LHCN-M2 (cell line): ENCODE data around the gene MXI1. TPM values are rescaled to one million over a fixed set of nuclear protein-coding genes. Genes with fewer than 3 reads are reported as not detected.
"Not testable (repeated sequence)": the region's sequence is repeated elsewhere in the genome, so short reads cannot be mapped to it uniquely, and the experiment has no call there.

ENCODE experiments used
- DNase-seq: peaks from one replicate; pipeline ENCODE4 v3.0.0-alpha.2; 2012; ENCODE audit warnings: low read depth
- total RNA-seq: library from RNA; depleted of rRNA; stranded (reverse); fragments of >200 nt; gene quantifications from 2 replicates; pipeline ENCODE4 v1.2.3, GENCODE V29; 2014

The MXI1 gene
- total RNA-seq, 1 experiment from 2014 or later = 10.6 TPM

DNA sequence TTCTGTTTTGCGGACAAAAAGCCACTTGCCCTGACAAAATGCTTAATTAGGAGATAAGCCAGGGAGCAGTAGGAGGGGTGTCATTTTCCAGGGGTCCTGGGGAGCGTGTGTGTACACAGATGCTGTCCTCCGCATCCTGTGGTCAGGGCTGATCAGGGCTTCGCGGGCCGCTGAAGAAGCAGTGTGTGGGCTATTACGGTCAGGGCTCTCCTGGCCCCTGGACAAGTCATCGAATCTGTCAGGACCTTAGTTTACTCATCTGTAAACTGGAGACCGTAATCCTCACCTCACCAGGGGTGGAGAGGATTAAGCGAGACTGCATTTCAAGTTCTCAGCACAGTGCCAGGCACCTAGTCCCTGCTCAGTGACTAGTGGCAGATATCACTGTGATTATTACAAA is 26.0 kb upstream of the MXI1 start:
- DNase-seq = no peak

DNA sequence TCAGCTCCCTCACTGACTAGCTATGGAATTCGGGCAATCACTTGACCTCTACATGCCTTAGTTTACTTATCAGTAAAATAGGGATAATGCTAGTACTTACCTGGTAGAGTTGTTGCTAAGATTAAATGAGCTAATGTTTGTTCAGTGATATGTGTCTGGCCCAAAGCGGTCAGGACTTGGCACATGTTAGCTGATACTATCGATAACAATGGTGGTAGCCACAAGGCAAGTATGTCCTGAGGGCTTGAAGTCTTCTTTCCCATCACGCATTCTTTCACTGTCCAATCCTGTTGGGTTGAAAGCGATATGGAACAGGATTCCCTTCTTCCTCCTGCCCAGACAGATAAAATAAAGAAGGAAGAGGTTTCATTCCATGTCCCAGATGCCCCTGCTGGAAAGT is 25.5 kb upstream of the MXI1 start:
- no peak for DNase-seq

DNA sequence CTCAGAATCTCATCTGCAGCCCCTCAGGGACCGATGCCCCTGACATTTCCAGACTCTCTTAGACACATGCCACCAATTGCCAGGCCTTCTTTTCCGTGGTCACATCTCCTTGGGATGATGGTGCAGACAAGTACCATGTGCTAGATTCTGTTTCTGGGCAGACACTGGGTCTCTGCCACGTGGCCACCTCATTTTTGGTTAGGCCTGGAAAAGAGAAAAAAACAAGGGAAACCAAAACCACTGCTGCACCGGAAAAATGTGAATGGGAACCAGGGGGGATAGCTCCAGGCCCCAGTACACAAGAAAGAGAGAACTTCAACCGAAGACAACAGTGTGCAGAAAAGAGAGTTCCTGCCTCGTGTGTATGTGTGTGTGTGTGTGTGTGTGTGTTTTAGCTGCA is 23.0 kb upstream of the MXI1 start:
- DNase-seq = no peak

DNA sequence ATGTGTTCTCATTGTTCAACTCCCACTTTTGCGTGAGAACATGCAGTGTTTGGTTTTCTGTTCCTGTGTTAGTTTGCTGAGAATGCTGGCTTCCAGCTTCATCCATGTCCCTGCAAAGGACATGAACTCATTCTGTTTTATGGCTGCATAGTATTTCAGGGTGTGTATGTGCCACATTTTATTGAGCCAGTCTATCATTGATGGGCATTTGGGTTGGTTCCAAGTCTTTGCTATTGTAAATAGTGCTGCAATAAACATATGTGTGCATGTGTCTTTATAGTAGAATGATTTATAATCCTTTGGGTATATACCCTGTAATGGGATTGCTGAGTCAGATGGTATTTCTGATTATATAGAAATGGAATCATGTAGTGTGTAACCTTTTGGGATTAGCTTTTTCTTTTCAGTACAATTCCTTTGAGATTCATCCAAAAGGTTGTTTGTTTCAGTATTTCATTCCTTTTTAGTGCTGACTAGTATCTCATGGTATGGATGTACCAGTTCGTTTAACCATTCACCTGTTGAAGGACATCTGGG is 21.7 kb upstream of the MXI1 start:
- not testable (repeated sequence) for DNase-seq

DNA sequence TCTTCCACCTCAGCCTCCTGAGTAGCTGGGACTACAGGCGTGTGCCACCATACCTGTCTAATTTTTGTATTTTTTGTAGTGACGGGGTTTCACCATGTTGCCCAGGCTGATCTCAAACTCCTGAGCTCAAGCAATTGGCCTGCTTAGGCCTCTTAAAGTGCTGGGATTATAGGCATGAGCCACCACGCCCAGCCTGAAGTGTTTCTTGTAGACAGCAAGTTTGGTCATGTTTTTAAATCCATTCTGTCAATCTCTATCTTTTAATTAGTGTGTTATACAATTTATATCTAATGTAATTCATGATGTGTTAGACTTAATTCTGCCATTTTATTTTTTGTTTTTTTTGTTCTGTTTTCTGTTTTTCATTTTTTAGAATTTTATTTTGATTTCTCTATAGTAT is 17.2 kb upstream of the MXI1 start:
- no peak for DNase-seq

DNA sequence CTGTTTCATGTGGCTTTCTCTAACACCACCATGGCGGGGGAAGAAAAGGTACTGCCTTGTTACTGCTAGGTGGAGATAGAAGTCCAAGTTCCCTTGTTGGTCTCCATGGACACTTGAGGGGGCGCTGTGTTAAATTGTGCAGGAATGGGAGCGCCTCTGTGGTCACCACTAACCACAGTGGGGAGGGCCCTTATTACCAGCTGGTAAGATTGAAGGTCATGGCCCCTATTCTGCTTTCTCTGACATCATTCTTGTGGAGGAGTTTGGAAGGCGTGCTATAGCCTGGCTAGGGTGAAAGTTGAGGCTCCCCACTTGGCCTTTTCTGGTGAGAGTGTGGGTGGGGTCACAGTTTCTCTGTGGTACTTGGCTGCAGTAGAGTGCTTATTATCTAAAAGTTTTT is 14.9 kb upstream of the MXI1 start:
- peak; percentile 34 for DNase-seq

DNA sequence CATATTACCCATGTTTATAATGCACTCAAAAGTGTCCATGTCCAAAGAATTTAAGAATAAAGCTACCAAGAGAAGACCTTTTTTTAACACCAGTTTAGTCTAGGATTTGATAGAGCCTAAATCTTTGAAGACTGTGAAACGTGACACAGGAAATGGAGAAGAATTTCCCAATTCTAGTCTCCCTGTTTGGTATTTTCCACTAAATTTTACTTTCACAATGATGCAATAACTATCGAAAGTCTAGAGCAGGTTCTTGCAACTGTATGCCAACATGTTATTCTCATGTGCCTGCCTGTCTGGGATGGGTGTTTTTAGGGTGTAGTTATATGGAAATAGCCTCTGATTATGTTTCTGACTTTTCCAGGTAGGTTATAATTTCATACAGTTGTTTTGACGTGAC is 6.9 kb upstream of the MXI1 start:
- DNase-seq = no peak

DNA sequence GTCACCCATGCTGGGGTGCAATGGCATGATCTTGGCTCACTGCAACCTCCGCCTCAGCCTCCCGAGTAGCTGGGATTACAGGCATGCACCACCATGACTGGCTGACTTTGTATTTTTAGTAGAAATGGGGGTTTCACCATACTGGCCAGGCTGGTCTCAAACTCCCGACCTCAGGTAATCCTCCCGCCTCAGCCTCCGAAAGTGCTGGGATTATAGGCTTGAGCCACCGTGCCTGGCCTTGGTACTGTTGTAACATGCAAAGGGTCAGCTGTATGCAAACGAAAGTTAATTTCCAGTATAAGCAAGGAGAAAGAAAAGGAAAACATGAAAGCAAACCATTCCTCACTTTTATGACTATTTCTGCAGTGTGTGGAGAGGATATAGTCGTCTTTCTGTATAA is 6.4 kb upstream of the MXI1 start:
- DNase-seq = not testable (repeated sequence)

DNA sequence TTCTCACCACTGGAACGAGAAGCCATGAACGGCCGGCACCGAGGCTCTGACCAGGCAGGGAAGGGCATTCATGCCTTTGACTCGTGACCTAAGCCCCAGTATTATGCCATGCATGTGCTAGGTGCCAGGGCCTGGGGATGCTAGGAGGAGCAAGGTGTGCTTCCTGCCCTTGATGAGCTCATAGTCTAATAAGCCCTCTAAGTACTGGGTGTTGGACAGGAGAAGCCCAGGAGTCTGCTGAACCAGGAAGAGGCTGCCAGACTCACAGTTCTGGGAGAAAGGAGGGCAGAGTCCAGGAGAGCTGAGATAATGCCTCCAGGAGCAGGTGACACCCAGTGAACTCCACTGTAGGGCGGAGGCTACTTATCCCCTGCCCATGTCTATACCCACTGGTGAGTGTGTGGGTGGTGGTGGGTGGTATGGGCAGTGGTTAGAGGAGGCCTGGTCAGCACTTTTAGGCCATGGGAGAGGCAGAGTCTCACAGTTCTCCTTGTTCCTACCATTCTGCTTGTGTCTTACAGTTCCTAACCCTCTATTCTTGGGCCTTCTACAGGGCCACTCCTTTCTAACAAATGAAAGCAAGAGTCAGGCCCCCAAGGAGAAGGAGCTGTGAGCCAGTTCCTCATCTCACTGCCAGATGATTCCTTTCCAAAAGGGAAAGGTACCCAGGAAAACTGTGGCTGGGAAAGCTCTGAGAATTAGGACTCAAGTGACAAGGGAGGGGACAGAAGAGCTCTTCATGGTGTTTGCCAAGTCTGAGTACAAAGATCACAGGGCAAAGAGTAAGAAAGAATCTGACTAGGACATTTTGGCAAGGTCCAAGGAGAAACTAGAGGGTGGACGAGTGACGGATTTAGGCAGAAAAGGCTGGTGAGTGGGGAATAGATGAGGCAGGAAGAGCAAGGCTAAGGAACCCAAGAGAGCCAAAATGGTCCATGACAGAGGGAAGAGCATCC is 3.6 kb upstream of the MXI1 start:
- DNase-seq = no peak

DNA sequence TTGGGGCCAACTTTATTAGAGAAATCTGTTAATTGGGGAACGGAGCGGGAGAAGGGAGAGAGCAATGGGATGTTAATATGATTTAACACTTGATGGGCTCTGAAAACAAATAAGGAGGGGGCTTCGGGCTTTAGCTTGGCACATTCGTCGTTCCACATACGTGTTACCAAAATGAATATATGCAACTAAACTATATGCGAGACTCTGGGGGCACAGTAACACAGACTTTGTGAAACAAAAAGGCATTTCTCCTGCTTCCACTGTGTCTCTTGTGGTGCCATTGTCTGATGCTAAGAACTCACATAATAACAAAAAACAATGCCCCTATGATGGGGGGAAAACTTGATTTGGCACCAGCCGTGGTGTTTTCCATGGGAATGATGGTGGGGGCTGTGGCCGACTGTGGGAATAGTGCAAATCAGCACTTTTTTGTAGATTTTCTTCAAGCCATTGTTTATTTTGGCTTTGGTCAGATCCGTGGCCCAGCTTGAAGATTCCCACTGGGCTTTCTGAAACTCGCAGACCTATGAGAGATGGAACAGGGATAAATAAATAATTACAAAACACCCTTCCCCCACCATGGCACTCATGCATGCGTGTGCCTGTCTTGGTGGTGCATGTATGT is 2.2 kb upstream of the MXI1 start:
- DNase-seq = no peak

DNA sequence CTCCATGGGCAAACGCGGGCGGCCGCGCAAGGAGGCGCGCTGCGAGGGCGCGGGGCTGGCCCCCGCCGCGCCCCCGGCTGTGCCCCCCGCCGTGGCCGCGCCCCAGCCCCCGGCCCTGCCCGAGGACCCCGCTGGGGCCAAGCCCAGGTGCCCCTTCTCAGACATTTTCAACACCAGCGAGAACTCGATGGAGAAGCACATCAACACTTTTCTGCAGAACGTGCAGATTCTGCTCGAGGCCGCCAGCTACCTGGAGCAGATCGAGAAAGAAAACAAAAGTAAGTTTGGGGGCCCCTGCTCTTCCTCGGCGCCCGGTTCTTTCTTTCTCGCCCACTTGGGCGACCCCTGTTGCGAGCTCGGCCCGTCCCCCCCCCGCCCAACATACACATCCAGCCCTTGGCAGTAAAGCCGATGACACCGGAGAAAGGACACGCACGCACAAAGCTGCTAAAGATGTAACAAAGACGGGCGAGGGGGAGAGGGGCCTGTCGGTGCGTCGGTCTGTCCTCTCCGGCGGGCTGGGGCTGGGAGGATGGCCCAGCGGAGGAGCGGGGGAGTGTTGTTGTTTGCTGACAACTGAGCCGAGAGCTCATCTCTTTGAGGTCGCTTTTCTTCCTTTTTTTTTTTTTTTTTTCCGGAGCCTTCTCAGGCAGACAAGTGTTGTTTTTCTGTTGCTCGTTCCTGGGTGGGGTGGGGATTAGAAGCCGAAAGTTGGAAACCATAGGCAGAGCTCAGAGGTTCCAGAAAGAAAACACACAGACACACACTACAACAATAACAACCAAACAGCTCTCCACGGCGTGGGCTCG is 604 bp downstream of the MXI1 start:
- no peak for DNase-seq

DNA sequence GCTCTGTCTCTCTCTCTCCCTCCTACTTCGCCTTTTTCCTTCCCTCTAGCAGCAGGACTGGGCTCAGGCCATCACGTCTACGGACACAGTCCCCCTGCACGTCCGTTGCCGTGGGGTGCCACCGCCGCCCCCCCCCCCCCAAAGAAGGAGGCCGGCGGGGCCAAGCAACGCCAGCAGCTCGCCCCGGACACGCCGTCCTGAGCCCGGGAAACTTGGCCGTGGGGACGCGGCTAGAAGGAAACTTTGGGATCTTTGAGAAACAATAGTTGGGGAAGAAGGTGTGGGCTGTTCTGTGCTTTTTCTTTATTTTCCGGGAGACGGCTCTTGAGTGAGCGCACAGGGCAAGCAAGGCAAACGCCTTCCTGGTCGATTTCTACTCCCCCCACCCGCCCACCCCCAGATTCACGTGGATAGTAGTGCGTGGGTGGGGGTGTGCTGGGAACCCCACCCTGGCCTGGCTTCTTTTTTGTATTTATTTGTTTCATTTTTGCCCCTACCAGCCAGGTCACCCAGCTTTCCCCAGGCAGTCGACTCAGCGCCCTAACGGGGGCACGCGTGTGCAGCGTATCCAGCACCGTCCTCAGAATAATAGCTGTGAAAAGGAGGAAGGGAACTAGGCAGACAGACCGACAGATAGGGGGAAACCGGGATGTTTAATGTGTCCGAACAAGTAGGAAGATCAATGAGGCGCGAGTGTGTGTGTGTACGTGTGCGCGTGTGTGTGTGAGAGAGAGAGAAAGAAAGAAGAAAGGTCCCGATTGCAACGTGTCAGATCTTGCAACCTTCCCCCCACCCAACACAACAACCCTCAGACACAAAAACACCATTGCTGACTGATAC is 1.4 kb downstream of the MXI1 start:
- peak; percentile 49 for DNase-seq

DNA sequence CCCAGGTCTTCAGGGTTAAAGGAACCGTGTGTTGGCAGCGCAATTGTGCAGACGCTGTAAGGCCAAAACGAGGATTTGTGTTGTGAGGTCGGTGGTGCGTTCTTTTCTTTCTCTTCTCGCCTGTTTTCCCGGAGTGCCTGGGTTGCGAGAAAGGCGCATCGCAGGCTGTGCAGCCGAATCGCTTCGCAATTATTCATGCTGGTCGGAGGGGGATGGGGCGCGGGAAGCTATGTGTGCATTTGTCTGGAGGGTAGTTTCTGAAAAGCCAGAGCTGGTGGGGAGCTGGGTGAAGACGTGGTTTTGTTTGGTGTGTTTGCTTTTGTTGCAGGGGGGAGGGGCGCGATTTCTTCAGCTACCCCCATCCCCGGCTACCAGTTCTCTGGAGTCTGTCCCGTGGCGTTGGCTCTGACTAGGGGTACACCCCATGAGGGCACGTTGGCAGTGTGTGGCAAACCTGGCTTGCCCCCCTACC is 2.1 kb downstream of the MXI1 start:
- peak; percentile 57 for DNase-seq

DNA sequence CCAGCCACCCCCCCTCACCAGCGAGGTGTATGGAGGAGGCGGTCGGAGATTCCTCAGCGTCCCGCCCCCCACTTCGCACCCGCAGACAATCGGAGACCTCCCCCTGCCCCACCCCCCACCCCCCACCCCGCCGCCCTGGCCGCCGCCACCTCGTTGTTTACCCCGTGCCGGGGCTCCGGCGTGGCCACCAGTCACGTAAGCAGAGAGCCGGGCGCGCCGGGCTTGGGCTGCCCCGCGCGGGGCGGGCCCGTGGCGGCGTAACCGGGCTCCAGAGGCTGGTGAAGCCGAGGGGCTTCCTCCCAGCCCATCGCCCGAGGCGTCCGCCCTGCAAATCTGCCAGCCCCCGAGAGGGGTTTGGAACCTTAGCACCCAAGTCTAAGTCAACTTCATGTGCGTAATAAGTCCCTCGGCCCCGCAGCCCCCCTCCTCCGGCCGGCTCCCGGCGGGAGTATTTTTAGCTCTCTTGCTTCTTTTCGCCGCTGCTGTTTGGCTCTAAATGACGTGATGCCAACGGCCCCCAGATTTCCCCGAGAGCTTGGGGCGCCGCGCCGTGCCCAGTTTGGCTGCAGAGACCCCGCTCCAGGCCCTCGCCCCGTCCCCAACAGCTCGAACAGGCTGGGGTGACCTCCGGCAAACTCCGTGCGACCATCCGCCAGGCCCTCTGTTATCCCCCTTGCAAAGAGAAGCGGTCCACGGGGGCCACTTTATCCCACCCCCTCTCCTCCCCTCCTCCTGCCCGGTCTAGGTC is 2.7 kb downstream of the MXI1 start:
- DNase-seq = peak; percentile 18

DNA sequence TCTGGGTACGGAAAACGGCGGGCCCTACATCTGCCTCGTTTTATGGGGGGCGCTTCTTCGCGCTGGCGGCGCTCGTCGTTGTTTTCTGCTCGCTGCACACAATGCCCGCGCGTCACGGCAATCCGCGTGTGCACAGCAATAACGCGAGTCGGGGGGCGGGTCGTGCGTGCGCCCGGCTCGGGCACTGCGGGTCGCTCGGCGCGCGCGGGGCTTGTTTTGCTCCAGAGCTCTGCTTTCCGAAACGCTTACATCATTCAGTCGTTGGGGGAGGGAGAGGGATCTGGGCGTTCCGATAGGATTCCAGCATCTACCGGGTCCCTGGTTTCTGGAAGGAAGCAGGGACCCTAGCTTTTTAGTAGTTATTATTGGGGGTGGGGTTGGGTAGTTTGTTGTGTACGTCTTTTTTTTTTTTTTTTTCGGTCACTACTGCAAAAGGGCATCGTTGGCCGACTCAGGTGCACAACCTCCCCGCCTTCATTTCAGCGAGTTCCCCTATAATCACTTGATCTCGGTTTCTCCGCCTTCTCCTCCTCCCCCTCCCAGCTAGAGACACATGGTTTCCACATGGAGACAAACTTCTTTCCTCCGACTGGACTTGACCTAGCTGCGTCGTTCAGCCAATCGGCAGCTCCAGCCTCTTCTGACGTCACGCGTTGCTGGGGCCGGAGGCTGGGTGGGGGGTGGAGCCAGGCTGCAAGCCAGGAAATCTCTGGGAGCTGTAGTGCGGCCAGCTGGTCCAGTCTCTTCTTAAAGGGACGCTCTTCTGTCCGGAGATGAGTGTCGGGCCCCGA is 3.5 kb downstream of the MXI1 start:
- DNase-seq = peak; percentile 97

DNA sequence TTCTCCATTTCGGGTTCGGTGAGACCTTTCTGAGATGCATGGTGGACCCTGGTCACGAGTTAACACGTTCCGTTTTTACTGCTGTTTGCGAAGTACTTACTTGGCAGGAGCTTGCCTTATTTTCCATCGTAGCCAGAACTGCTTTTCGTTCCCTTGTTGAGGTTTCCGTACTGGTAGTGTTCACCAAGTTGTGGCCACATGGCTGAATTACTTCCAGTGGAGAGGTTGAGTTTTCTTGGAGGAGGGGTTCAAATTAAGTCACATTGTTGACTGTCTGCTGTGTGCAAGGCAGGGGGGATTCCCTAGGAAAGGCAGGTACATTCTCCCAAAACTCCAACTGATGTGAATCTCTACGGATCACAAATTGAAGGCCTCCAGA is 4.0 kb downstream of the MXI1 start:
- no peak for DNase-seq

DNA sequence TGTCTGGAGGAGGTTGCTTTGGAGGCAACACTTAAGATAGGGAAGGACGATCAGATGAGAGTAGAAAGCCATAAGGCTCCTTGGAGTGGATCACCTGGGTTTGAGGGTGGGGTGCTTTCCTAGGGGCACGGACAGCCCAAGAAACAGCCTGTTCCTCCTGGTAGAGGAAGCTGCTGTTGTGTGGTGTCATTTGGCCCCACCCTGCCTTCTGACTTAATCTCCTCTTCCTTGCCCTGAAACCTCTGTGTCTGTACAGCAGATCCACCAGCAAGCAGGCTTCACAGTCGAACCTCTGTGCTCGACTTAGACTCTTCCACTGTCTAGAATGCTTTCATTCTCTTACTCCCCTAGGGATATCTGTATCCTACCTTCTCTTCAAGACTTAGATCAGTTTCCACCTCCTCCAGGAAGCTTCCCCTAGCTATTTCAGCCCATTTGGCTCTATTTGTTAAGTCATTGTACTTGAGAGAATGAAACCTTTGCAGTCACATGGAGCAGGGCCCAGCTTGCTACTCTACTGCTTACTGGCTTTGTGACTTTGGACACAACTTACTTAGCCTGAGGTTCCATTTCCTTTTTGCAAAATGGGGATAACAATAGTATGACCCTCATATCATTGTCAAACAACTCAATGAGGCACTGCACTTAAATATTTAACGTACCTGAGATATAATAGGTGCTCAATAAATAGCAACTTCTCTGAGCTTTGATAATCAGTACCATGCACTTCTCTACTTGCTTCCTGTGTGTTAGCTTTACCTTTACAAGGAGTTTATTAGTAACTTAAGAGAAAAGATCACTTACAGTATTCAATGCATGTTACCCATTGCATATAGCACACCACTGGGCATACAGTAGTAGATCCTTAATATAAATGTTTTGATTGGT is 5.0 kb downstream of the MXI1 start:
- no peak for DNase-seq

DNA sequence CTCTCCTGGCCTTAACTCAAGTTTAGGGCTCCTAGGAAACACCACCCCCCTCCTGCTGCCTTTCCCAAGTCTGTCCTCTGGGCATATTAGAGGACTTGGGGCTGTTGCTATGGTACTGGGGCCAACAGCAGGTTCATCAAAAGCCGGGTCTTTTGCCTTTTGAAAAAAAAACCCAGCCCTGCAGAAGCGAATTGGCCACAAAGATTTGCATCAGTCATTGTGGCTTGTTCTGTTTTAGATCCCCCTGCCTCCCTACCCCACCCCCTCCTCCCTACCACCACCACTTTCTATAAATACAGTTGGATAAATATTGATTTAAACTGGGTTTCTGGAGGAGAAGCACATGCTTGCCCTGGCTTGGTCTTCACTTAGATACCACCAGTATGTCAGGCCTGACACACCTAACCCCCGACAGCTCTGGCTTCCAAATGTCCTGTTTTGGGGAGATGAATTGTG is 7.0 kb downstream of the MXI1 start:
- DNase-seq = peak; percentile 12
